ENCODE measurements around the gene SPATA17. TPM values are rescaled to one million over a fixed set of nuclear protein-coding genes. Genes with fewer than 3 reads are reported as not detected.

Gene SPATA17
- polyA plus RNA-seq, 1 of the 3 experiments (the other 2 are of a cell fraction), result 1.2 TPM

- Histone ChIP-seq H3K4me3 (ENCODE audit: low read depth in 2 of 2, low read length in 1 of 2) (peak overlapping the region; percentile 1 to 3; a peak in 1 of 4 replicates), H4K20me1 (ENCODE audit: insufficient read depth) (no peaks in the 10 kb centered on the region), H3F3A (replicated peaks; ENCODE audit: insufficient read depth) (peaks cover 17% of the 10 kb centered on the region), H3K9me3 (peaks cover 12% of the 10 kb centered on the region; the same call in 1 of the 2 replicates), H3K4me1 (ENCODE audit: control insufficient read depth in 1 of 2, insufficient read depth in 2 of 2, low read depth in 1 of 2, low read length in 1 of 2) (peaks cover 7 to 14% of the 10 kb centered on the region in 2 experiments; a peak in 2 of 4 replicates), H2AFZ (ENCODE audit: low read depth) (no peak overlapping the region), H3K79me2 (ENCODE audit: insufficient read depth) (no peaks in the 10 kb centered on the region), H3K36me3 (replicated peaks in 1 of 2; ENCODE audit: control insufficient read depth in 1 of 2, insufficient read depth in 2 of 2, low read length in 1 of 2) (no peaks in the 10 kb centered on the region), H3K27me3 (ENCODE audit: insufficient read depth) (no peaks in the 10 kb centered on the region), H3K9me2 (no peaks in the 10 kb centered on the region), H3K9ac (peak overlapping the region; percentile 11; the same call in 1 of the 2 replicates), H3K27ac (ENCODE audit: low read depth in 2 of 2, low read length in 1 of 2) (peak overlapping the region; percentile 73 to 93), H3K4me2 (peak overlapping the region; percentile 55)
- ChIA-PET CTCF (interaction anchor here (0.7 to 1.5 kb wide), 2 partner anchors 9 to 19 kb away, joined by 3 to 4 read pairs; no protein-coding TSS in a partner anchor), POLR2A (no interaction called here)
- DNase-seq, result no peak
- 16% methylated on average over 5 of the region's 5 CpGs for WGBS (ENCODE audit: low lambda C conversion rate)
- TF ChIP-seq MXI1 (IDR thresholded peaks at IDR 0.05; ENCODE audit: low read depth, low read length) (no peak), ZBTB33 (IDR thresholded peaks at IDR 0.05; ENCODE audit: borderline replicate concordance, low read depth) (peak; percentile 76), SMC3 (IDR thresholded peaks at IDR 0.05; ENCODE audit: low read depth, low read length) (no peak), NFIC (IDR thresholded peaks at IDR 0.05; ENCODE audit: borderline replicate concordance) (peak; percentile 94), USF1 (IDR thresholded peaks at IDR 0.05; ENCODE audit: borderline replicate concordance, low read depth) (no peak), CTCF (IDR thresholded peaks at IDR 0.05) (no peak), MAX (IDR thresholded peaks at IDR 0.05; ENCODE audit: low read depth) (peak; percentile 57), YY1 (IDR thresholded peaks at IDR 0.05; ENCODE audit: low read depth) (no peak), JUND (IDR thresholded peaks at IDR 0.05) (peak; percentile 79), IRF3 (IDR thresholded peaks at IDR 0.05; ENCODE audit: low read depth, low read length) (no peak), NRF1 (IDR thresholded peaks at IDR 0.05; ENCODE audit: low read depth, low read length) (no peak), RAD21 (IDR thresholded peaks at IDR 0.05; ENCODE audit: low read length) (no peak), USF2 (IDR thresholded peaks at IDR 0.05; ENCODE audit: borderline replicate concordance, low read depth, low read length) (no peak), EZH2phosphoT487 (IDR thresholded peaks at IDR 0.05; ENCODE audit: borderline replicate concordance, low read depth) (no peak), TAF1 (IDR thresholded peaks at IDR 0.05; ENCODE audit: borderline replicate concordance, low read depth, low read length) (no peak), RXRA (IDR thresholded peaks at IDR 0.05; ENCODE audit: borderline replicate concordance, low read depth) (peak; percentile 67; the same call in 1 of the 2 replicates), GATA2 (CRISPR knock-in tag; IDR thresholded peaks at IDR 0.05) (no peak), SIN3A (IDR thresholded peaks at IDR 0.05; ENCODE audit: borderline replicate concordance, low read depth, low read length) (no peak), TCF12 (IDR thresholded peaks at IDR 0.05) (peak; percentile 95), EP300 (IDR thresholded peaks at IDR 0.05; ENCODE audit: borderline replicate concordance in 1 of 2, low read depth in 1 of 2, low read length in 1 of 2) (peak; percentile 10 to 95; a peak in 2 of 4 replicates), FOXM1 (IDR thresholded peaks at IDR 0.05; ENCODE audit: low read depth) (peak; percentile 83), ELF1 (IDR thresholded peaks at IDR 0.05) (no peak), FOSL2 (IDR thresholded peaks at IDR 0.05; ENCODE audit: borderline replicate concordance, low read depth) (peak; percentile 41; the same call in 1 of the 2 replicates), PBX3 (IDR thresholded peaks at IDR 0.05) (peak; percentile 95), CHD2 (IDR thresholded peaks at IDR 0.05; ENCODE audit: low read length, partially characterized antibody) (no peak), RCOR1 (IDR thresholded peaks at IDR 0.05; ENCODE audit: low read length) (no peak), MEF2A (IDR thresholded peaks at IDR 0.05; ENCODE audit: borderline replicate concordance, low read depth) (peak; percentile 78; the same call in 1 of the 2 replicates), RFX5 (IDR thresholded peaks at IDR 0.05; ENCODE audit: low read length) (no peak)
These were observed 225.9 kb downstream of the SPATA17 start for GRCh38 chr1:217857061-217857460.
